ENCODE measurements around the gene BCOR.

The BCOR gene

GRCh38 chrX:40097504-40098263, at the start of gene BCOR:
BCOR (minus strand) TSS chrX:40097958; CDS start chrX:40077929, 20,029 bp downstream.
- DNase-seq: peak; percentile 39

- no peak for DNase-seq
Measured at GRCh38 chrX:40147126-40147952, 49.6 kb upstream of the BCOR start.

GRCh38 chrX:40146262-40147125, 48.7 kb upstream of the BCOR start:
- no peak for DNase-seq

DNA sequence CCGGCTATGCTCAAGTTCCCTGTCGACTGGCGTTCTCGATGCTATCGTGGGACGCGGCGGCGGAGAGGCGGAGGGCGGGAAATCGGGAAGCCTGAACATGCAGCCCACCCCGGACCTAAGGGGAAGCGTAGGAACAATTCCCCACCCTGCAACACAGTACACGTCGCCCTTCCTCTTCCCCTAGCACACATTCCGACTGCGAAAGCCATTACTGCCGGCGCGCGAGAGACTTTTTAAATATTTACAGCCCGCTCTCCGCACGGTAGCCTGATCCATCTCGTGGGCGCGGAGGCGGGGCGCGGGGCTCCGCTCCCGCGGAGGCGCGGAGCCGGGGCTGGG, 48.1 kb upstream of the BCOR start:
- no peak for DNase-seq

DNA sequence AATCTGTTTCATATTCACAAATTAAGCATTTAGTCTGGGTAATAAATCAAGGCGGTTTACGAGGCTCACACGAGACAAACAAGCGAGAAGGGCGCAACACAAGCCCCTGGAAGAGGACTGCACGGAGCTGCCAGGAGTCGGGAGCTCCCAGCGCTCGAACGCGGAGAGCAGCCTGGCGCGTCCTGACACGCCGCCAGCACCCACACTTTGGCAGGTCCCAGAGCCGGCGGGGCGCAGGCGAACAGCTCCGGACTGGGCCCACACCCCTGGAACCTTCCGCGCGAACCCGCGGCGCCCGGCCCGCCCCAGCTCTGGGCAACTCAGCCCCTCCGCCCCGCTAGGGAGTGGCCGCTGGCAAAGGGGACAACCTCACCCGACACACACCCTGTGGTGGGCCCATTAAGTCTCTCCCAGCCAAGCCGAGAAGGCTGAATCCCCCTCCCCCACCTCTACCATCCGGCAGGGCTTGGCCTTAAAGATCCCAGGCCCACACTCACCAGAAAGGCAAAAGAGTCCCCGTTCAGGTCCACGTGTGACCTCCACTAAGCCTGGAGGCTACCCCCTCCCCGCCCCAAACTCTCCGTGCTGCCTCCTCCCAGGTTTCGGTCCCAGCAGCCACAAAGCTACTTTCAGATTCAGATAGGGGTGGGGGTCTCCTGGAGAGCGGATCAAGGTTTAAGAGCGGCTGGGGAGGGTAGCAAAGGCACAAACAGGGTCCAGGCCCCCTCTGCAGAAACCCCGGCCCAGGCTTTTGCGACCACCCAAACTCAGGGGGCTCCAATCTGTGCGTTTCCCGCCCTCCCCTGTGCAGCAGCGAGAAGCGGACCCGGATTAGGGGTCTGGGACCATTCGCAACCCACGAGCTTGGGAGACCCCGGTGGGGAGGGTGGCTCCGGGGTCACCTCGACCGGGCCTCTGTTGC, 47.5 kb upstream of the BCOR start:
- no peak for DNase-seq

GRCh38 chrX:40144576-40144975, 46.8 kb upstream of the BCOR start:
- DNase-seq: no peak

DNA sequence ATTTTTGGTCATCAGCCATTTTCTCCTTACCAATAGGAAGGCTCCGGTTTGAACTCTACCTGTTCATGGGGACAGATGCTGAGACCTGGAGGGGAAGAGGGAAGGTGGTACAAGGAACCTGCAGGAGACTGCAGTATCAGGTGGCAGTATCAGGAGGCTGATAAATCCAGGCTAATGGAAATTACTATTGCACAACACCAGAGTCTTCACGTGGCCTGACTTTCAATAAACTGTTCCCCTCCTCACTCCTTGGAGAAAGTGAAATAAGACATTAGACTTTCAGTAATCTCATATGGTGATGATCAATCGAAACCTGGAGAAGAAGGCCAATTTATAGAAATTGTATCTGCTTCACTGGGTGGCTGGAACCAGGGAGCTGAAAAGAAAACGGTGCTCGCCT, 46.2 kb upstream of the BCOR start:
- no peak for DNase-seq

DNA sequence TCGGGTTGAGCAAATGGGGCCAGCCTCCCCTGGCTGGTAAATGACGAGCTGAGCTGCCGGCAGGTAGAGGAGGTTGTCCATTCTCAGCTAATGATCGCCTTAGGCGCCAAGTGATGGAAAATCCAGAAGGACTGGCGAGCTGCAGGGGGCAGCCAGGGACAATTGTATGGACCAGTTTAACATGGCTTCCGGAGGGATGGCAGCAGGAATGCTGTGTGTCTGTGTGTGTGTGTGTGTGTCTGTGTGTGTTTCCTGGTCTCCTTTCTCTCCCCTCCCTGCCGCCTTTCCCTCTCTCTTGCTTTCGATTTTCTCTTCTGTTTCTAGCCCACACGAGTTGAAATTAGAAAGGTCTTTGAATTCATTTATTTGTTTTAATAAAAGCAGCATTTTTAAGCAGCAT, 45.2 kb upstream of the BCOR start:
- DNase-seq: no peak

GRCh38 chrX:40142417-40142816, 44.7 kb upstream of the BCOR start:
- DNase-seq: no peak

DNA sequence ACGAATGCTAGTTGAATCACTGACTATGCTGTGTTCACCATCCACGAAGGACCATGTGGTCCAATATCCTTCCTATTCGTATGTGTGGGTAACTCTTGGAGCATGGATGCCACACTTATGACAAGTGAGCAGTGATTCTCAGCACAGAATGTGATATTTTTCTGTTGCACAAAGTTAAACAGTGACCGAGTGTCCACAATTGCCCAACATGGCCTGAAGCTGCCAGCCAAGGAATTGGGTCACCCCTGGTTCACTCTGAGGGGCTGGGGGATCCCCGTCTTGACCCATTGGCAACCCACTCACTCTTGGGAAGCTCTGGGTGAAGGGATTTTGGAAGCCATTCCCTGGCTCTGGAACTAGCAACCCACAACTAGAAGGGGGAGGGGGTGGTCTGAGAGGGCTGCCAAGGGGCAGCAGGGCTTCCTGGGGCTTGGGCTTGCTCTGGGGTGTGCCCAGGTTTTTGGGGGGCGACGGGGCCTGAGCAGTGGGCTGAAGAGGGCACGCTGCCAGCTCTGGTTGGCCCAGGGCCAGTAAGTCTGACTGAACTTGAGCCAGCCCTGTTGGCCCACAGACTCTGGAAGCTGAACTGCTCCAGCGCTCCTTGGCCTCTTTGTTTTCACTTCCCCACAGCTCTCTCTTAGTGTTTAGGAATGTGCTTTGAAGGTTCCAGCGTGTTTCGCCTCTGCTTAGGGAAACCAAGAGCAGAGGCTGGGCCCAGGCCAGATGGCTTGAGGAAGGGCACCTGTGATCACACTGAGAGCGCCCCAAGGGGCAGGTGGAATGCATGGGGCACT, 43.1 kb upstream of the BCOR start:
- no peak for DNase-seq

DNA sequence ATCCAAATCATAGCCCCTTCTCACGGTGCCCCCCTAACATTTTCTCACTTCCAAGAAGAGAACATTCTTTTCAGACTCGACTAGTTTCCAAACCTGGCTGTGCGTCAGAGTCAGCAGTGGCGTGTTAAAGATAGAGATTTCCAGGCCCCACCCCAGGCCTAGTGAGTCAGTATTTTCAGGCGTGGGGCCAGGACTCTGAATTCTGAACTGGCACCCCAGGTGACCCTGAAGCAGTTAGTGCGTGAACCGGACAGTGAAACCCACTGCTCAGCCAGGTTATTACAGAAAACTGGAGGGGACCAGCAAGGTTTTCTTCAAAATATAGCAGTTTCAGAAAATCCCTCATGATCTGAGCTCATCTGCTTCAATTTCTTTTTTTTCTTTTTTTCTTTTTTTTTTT, 35.0 kb upstream of the BCOR start:
- DNase-seq: no peak

- no peak for DNase-seq
Measured at GRCh38 chrX:40131654-40132337, 34.0 kb upstream of the BCOR start.

GRCh38 chrX:40130207-40130606, 32.4 kb upstream of the BCOR start:
- no peak for DNase-seq

- no peak for DNase-seq
Measured at GRCh38 chrX:40127052-40127451, 29.3 kb upstream of the BCOR start.

DNA sequence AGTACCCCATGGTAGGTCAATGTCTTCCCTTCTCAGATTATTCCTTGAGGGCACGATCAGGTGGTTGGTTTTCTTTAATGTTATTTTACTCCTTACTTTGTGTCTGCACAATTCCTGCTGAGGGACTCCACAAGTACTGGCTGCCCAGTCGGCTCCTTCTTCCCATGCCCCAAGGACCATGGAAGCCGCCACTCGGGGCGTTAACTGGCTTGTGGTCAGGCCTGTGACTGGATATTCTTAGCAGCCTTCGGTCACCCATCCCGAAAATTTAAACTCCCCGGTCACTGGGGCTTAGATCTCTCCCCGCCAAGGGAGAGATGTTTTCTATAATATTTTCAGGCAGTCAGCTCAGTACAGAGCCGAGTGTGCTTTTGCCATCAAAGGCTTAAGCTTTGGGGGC, 24.7 kb upstream of the BCOR start:
- no peak for DNase-seq

- no peak for DNase-seq
Measured at GRCh38 chrX:40121618-40122017, 23.9 kb upstream of the BCOR start.

DNA sequence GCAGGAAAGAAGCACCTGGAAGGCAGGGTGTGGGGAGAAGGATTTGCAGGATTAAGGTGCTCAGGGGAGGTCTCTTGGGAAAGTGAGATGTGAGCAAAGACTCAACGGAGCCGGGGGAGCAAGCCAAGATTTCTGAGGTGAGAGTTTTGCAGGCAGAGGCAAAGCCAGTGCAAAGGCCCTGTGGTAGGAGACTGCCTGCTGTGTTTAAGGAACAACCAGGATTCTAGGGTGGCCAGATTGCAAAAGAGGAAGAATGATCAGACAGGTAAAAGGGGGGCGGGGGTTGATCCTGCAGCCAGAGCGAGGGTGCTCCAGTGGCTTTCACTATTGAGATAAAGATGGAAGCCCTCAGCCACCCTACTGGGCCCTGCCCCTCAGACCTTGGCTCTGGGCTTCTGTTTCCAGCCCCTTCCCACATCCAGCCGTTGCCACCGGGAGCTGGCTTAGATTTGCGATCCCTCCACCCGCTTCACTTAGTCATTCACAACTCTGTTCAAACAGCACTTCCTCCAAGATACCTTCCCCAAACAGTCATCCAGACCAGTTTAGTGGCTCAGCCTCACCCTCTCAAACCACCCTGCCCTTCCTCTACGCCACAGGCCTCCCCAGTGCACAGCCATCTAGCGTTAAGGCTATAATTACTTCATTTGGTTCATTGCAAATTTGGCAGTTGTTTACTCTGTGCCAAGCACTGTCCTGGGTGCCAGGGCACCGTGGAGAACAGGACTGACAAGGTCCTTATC, 23.3 kb upstream of the BCOR start:
- DNase-seq: peak; percentile 64

- no peak for DNase-seq
Measured at GRCh38 chrX:40117715-40118285, 20.0 kb upstream of the BCOR start.

DNA sequence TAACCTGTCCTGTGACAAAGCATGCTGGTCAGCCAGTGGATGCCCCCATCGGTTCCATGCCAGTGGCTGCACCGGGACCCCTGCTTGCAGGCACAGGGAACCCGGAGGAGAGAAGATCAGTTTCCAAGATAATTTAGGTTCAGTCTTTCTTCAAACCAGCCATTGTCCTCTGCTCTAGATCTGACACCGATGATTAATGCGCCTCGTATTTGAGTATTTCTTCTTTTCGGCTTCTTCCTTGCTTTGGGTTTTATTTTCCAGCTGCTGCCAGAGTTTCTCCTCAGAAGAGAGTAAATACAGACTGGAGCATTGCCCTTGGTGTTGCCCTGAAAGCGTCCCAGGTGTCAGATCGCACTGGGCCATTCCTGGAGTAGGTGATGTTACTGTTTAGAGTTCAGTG, 19.2 kb upstream of the BCOR start:
- DNase-seq: no peak

GRCh38 chrX:40112996-40113395, 15.2 kb upstream of the BCOR start:
- DNase-seq: no peak

All from DMS153 (cell line).